A204.1 (cell line): ENCODE data around the gene UGT2B28.
"Not testable (repeated sequence)": the region's sequence is repeated elsewhere in the genome, so short reads cannot be mapped to it uniquely, and the experiment has no call there.

Source experiments
- FAIRE-seq: peaks from 2 replicates; lab custom pipeline; 2012; peaks lifted over from hg19 to GRCh38; lab: Jason Lieb, UNC

UGT2B28 gene

GRCh38 chr4:69280081-69280480 is at the start of gene UGT2B28:
Gene UGT2B28, plus strand, starts transcription at chr4:69280475. Its CDS starts 26 bp downstream, at chr4:69280501.
- FAIRE-seq: not testable (repeated sequence)

- FAIRE-seq: no peak
Observed at GRCh38 chr4:69239092-69239491, 41.2 kb upstream of the UGT2B28 start.

DNA sequence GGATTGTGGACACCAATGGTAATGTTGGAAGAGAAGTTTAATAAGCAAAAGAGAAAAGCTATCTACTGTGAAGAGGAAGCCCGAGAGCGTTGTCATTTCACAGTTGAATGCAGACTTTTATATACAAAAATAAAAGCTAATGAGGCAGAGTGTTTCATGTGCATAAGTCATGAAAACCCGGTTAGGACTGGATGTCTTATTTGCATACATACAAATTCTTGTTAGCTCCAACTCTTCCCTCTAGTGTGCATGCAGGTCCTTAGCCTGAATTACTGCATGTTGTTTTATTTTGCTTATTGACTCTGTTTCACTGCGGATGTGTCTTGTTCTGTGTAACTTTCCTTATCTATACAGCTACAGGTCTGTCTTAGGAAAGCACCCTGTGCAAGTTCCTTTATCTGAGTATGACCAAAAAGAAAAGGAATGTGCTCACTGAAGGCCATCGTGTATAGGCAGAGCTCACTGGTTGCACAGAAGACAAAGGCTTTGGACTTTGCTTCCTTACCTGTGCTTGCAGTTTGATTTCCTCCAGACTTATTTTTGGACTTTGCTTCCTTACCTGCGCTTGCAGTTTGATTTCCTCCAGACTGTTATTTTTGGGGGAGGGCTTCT is 40.6 kb upstream of the UGT2B28 start:
- FAIRE-seq: no peak

DNA sequence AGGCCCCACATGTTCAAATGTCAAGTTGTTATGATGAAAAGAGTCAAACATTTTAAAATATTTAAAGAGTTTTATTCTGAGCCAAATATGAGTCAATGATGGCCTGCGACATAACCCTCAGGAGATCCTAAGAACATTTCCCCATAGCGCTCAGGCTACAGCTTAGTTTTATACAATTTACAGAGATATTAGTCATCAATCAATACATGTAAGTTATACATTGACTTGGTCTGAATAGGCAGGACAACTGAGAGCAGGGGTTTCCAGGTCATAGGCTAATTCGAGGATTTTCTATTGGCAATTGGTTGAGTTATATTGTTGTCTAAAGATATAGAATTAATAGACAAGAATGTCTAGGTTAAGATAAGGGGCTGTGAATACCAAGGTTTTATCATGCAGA is 39.5 kb upstream of the UGT2B28 start:
- FAIRE-seq: not testable (repeated sequence)

DNA sequence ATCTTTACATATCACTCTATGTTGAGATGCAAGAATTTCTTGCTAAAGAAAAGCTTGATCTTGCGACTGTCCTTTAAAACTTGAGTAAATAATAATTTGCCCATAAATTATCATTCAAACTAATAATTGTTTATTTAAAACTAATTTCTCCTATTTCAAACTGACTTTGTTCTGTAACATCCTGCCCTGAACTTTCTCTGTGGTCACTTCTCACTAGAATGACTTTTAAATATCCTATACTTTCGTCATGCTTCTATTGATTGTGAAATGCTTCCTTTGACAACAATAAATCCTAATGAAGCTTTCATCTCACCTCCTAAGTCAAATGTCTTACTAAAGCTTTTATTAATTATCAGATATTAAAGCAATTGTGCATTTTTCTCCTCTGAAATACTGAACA is 38.5 kb upstream of the UGT2B28 start:
- FAIRE-seq: not testable (repeated sequence)

- not testable (repeated sequence) for FAIRE-seq
Observed at GRCh38 chr4:69242562-69243240, 37.6 kb upstream of the UGT2B28 start.

GRCh38 chr4:69250884-69251283 is 29.4 kb upstream of the UGT2B28 start:
- FAIRE-seq: not testable (repeated sequence)

GRCh38 chr4:69253147-69253772 is 27.0 kb upstream of the UGT2B28 start:
- peak; percentile 34 for FAIRE-seq

- FAIRE-seq: not testable (repeated sequence)
Observed at GRCh38 chr4:69268612-69269011, 11.7 kb upstream of the UGT2B28 start.

DNA sequence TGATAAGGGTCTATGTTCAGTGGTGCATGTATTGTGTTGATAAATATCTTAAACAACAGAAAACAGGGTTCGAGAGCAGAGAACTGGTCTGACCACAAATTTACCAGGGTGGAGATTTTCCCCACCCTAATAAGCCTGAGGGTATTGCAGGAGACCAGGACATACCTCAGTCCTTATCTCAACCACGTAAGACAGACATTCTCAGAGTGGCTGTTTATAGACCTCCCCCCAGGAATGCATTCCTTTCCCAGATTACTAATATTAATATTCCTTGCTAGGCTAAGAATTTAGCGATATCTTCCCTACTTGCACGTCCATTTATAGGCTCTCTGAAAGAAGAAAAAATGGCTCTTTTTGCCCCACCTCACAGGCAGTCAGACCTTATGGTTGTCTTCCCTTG is 16.1 kb downstream of the UGT2B28 start:
- FAIRE-seq: not testable (repeated sequence)

- not testable (repeated sequence) for FAIRE-seq
Observed at GRCh38 chr4:69308426-69309033, 28.3 kb downstream of the UGT2B28 start.

- not testable (repeated sequence) for FAIRE-seq
Observed at GRCh38 chr4:69309549-69310076, 29.3 kb downstream of the UGT2B28 start.

- FAIRE-seq: not testable (repeated sequence)
Observed at GRCh38 chr4:69310262-69310661, 30.0 kb downstream of the UGT2B28 start.

DNA sequence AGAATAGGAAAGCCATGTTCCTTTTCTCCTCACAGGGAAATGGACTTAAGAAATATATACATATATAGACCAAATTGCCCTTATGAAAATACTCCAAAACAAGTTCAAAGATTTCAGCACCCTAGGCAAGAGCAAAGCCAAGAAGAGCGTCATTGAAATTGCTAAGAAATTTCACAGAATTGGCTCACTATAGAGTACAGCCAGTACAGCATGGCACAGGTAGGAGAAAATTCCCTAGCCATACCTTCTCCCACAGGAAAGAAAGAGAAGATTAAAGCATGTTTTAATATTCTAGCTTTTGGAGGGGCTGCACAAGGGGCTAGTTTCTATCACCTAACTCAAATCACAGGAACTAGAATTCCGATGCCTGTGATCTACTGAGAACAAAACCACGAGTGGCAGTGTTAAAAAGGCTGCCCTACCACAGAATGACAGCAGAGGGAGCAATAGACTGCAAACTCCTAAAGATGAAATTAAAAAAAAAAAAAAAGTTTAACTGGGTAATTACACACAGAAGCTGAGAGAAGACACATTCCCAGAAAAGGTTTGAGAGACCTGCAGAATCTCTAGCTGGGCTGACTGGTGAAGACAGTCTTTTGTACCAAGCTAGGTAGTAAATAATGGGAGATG is 37.5 kb downstream of the UGT2B28 start:
- FAIRE-seq: not testable (repeated sequence)

DNA sequence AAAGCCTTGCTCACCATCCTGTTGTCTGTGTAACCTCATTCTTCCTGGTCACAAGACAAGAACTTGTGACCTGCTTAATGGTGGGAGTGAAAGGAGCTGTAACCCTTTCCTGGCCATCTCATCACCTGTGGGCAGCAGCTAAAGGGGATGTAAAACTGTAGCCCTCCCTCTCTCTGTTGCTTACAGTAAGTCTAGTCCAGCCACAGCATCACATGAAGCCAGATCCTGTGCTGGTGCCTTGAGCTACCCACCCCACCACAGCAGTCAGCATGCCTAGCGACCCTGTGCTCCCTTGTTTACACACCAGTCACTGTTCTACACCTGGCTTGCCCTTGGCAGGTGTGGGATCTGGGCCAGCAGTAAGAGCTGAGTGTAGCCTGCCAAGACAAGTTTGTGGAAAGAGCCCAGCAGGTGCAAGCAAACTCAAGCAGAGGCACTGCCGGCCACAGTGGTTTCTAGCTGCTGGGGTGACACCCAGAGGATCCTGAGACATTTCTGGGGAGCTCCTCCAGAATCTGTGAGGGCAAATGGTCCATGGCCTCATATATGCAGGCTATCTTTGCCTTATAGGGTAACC is 41.0 kb downstream of the UGT2B28 start:
- no peak for FAIRE-seq

DNA sequence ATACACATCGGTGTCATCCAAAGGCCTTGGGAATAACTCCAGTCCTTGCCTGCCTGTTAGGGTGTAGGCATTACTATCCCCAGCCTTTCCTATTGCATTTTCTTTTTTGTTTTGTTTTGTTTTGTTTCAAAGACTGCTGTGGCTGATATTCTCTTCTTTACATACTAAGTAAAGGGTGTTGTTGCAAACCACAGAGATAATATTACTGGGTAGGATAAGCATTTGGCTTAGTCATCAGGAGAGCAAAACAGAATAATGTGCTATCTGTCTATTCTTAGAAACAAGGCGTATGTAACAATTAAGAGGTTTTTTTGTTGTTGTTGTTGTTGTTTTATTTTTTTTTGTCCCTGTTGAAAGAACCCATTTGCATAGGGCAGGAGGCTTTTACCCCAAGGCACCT is 41.8 kb downstream of the UGT2B28 start:
- FAIRE-seq: no peak

GRCh38 chr4:69323284-69323683 is 43.0 kb downstream of the UGT2B28 start:
- FAIRE-seq: no peak

GRCh38 chr4:69330345-69331047 is 50.2 kb downstream of the UGT2B28 start:
- no peak for FAIRE-seq

- FAIRE-seq: not testable (repeated sequence)
Observed at GRCh38 chr4:69331304-69331703, 51.0 kb downstream of the UGT2B28 start.

DNA sequence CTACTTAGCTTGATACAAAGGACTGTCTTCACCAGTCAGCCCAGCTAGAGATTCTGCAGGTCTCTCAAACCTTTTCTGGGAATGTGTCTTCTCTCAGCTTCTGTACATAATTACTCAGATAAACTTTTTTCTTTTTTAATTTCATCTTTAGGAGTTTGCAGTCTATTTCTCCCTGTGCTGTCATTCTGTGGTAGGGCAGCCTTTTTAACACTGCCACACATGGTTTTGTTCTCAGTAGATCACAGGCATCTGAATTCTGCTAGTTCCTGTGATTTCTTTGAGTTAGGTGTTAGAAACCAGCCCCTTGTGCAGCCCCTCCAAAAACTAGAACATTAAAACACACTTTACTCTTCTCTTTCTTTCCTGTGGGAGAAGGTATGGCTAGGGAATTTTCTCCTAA is 55.2 kb downstream of the UGT2B28 start:
- not testable (repeated sequence) for FAIRE-seq

DNA sequence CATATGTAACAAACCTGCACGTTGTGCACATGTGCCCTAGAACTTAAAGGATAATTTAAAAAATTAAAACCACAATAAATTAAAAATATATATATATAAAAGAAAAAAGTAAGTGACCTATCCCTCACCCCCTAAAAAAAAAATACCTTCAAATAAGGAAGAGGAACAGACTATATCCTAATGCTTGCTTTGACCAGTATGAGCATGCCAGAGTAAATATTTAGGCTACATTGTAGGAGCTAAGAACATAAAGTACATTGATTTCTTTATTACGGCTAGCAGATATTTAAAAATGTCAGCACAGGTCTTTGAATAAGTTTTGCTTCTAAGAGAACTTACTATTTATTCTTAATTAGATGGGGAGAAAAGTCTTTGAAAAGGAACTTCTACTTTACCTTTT is 62.8 kb downstream of the UGT2B28 start:
- FAIRE-seq: not testable (repeated sequence)
